Colonic mucosa (tissue), 4 donors: ENCODE data around the gene KCNIP1. TPM values are rescaled to one million over a fixed set of nuclear protein-coding genes. Genes with fewer than 3 reads are reported as not detected.

ENCODE experiments used
- DNase-seq: peaks from one replicate; pipeline ENCODE4 v3.0.0-alpha.2; 2020
- H3K27ac ChIP-seq: fragments of 200-600 bp; one replicate; pipeline ENCODE4 v1.8.0; 2021
- H3K27me3 ChIP-seq: fragments of 200-600 bp; one replicate; pipeline ENCODE4 v1.8.0; 2021
- H3K36me3 ChIP-seq: fragments of 200-600 bp; one replicate; pipeline ENCODE4 v1.8.0; 2021
- H3K4me1 ChIP-seq: fragments of 200-600 bp; one replicate; pipeline ENCODE4 v1.8.0; 2021; ENCODE audit warnings: mild to moderate bottlenecking
- H3K4me3 ChIP-seq: fragments of 200-600 bp; one replicate; pipeline ENCODE4 v1.8.0; 2021
- H3K9ac ChIP-seq, 2 donors: one replicate each; pipeline ENCODE4 v1.7.0; 2013; ENCODE audit warnings: control low read depth in 2 of 2, low read depth in 2 of 2, low read length in 2 of 2
- H3K9me3 ChIP-seq: fragments of 200-600 bp; one replicate; pipeline ENCODE4 v1.8.0; 2021
- intact Hi-C: fragments of 100-400 bp; cut with DNase I; formaldehyde crosslinking; loops from one replicate; pipeline ENCODE4 v1.14.1; 2022
- total RNA-seq, 2 donors: library from RNA; stranded (reverse); fragmentation: NEBNext Ultra II Directional in 1 of 2; extraction: Animal tissue kit (Norgen Biotek cat#: 25700) in 1 of 2; gene quantifications; one replicate each; pipeline ENCODE4 v1.2.1, GENCODE V29; 2021
- TF ChIP-seq, protein P1 (sequence below): fragments of 200-600 bp; IDR thresholded peaks from one replicate; pipeline ENCODE4 v1.8.0; 2022; ENCODE audit warnings: antibody characterized with exemption, mild to moderate bottlenecking
- donor health status: healthy.
- donor health status: DM: no; HTN: no; CAD: no.
- donor health status: DM: no; HTN: no; CAD: no.

The KCNIP1 gene
- total RNA-seq, 2 donors from 2014 or later = 0.24 to 0.25 TPM

DNA sequence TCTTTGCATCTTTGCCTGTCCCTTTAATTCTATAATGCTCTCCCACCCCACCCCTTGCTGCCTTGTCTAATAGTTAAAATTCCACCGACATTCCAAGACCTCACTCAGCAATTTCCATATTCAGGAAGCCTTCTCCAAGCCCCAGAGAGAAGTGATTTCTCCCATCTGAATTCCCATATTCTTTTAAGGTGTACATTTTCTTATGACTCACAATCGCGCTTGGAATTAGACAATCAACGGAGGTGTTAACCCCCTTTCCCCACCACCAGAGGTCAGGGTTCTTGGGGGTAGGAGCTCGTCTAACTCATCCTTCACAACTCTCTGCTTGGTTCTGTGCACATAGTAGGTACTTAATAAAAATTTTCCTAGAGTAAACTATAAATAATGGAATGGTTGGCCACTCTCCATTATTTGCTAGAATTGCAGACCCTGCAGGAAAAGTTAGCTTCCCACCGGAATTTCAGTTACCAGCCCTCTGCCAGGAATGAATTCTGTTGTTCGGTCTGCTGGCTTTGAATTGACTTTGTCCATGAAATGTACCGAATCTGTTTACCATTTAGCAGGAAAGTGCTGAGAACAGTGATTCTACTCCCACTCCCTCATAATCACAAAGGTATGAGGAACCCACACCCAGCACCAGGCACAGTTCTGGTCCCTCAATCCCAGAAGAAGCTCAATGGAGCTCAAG, 5.0 kb downstream of the KCNIP1 start:
- Histone ChIP-seq H3K27ac (no peak overlapping the region), H3K27me3 (peaks cover 3% of the 10 kb centered on the region), H3K9me3 (no peaks in the 10 kb centered on the region), H3K9ac (no peak overlapping the region), H3K36me3 (no peaks in the 10 kb centered on the region), H3K4me1 (no peaks in the 10 kb centered on the region), H3K4me3 (no peak overlapping the region)
- DNase-seq = no peak
- intact Hi-C loops = no loop called here
- TF ChIP-seq, protein P1, sequence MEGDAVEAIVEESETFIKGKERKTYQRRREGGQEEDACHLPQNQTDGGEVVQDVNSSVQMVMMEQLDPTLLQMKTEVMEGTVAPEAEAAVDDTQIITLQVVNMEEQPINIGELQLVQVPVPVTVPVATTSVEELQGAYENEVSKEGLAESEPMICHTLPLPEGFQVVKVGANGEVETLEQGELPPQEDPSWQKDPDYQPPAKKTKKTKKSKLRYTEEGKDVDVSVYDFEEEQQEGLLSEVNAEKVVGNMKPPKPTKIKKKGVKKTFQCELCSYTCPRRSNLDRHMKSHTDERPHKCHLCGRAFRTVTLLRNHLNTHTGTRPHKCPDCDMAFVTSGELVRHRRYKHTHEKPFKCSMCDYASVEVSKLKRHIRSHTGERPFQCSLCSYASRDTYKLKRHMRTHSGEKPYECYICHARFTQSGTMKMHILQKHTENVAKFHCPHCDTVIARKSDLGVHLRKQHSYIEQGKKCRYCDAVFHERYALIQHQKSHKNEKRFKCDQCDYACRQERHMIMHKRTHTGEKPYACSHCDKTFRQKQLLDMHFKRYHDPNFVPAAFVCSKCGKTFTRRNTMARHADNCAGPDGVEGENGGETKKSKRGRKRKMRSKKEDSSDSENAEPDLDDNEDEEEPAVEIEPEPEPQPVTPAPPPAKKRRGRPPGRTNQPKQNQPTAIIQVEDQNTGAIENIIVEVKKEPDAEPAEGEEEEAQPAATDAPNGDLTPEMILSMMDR = no peak

DNA sequence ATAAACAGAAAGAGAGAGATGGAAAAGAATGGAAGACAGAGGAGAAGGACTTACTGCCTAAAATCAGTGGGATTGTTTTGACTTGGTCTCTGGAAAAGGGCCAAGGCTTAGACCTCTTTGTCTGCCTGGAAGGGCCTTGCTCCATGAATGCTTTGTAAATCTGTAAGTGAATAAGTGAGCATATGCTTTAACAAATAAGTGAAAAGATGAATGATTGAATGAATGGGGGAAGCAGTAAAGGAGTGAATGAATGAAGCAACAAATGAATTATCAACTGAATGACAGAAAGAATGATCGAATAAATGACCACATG, 5.5 kb downstream of the KCNIP1 start:
- H3K27ac ChIP-seq = no peak overlapping the region
- no peak for DNase-seq
- intact Hi-C loops = no loop called here
- H3K4me1 ChIP-seq = no peaks in the 10 kb centered on the region
- H3K9ac ChIP-seq = no peak overlapping the region
- H3K9me3 ChIP-seq = no peaks in the 10 kb centered on the region
- TF ChIP-seq, protein P1 = no peak
- no peaks in the 10 kb centered on the region for H3K36me3 ChIP-seq
- H3K27me3 ChIP-seq = no peaks in the 10 kb centered on the region
- H3K4me3 ChIP-seq = no peak overlapping the region

DNA sequence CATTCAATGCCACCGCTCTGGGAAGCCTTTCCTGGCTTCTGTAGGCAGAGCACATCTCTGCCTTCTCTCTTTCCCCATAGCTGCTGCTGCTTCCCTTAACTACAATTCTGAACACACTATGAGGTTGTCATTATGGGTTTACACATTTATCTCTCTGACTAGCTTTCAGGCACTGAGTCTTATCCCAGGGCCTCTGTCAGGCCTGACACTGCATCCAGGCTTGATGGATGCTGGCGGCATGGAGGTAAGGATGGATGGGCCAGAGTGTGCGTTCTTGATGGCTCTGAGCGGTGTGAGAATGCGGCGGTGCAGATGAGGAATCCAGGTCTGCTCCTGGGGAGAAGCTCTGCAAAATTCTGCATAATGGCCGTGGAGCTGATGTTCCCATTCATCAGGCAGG, 6.3 kb downstream of the KCNIP1 start:
- H3K36me3 ChIP-seq = no peaks in the 10 kb centered on the region
- no peak overlapping the region for H3K9ac ChIP-seq
- intact Hi-C loops = no loop called here
- TF ChIP-seq, protein P1 = no peak
- H3K27me3 ChIP-seq = no peaks in the 10 kb centered on the region
- H3K9me3 ChIP-seq = no peaks in the 10 kb centered on the region
- no peak overlapping the region for H3K27ac ChIP-seq
- no peak overlapping the region for H3K4me3 ChIP-seq
- no peaks in the 10 kb centered on the region for H3K4me1 ChIP-seq
- no peak for DNase-seq

DNA sequence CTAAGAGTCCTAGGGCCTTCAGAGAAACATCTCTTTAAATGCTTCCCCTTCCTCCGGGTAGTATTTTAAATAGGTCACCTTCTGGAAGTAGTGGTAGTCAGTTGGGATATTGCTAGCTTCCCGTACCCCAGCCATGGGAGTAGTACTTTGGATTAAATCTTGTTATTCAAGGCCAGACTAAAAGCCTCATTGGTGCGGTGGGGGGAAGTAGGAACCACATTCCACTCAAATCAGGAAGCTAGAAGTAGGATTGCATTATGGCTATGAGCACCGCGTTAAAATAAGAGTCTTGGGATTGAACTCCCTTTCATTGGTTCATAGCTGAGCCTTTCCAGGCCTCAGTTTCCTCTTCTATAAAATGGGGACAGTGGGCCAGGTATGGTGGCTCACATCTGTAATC, 6.7 kb downstream of the KCNIP1 start:
- Histone ChIP-seq H3K4me1 (no peaks in the 10 kb centered on the region), H3K36me3 (no peaks in the 10 kb centered on the region), H3K27me3 (no peaks in the 10 kb centered on the region), H3K9ac (no peak overlapping the region), H3K4me3 (no peak overlapping the region), H3K9me3 (no peaks in the 10 kb centered on the region), H3K27ac (no peak overlapping the region)
- intact Hi-C loops = no loop called here
- TF ChIP-seq, protein P1 = no peak
- no peak for DNase-seq

DNA sequence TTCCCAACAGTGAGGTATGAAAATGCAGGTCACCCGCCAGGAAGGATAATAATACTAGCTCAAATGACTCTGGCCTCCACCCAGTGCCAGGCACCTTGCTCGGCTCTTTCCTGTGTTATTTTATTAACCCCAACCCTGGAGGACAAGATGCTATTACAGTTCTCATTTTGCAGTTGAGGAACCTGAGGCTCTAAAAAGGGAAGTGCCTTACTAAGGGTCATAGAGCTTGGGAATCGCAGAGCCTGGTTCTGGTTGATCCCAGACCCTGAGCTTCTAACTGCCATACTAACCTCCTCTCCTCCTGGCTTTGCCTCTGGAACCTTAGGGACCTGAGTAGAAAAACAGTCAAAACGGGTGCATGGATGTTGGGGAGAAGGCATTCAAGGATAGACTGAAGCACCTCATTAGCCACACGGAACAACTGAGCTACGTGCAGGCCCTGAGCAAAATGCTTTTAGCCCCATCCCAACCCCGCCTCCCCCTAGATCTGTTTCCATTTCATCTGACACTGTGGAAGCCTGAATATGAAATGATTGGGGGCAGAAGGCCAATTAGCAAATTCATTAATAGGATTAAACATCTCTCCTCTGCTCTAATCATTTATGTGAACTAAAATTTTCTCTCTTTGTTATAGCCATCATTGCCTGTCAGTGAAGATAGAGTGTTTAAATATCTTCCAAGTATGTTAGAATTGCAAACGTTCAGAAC, 7.9 kb downstream of the KCNIP1 start:
- Histone ChIP-seq H3K4me1 (no peaks in the 10 kb centered on the region), H3K9ac (no peak overlapping the region), H3K4me3 (no peak overlapping the region), H3K36me3 (no peaks in the 10 kb centered on the region), H3K27me3 (no peaks in the 10 kb centered on the region), H3K27ac (no peak overlapping the region), H3K9me3 (no peaks in the 10 kb centered on the region)
- no peak for DNase-seq
- TF ChIP-seq, protein P1 = no peak
- intact Hi-C loops = no loop called here
